K562 (cell line): ENCODE data around the gene MAN1A1. TPM values are rescaled to one million over a fixed set of nuclear protein-coding genes. Genes with fewer than 3 reads are reported as not detected.

Experiments
- BRD4 ChIP-seq: fragments of 200-600 bp; sonication (generic); IDR thresholded peaks from 2 replicates; pipeline ENCODE4 v1.6.1; 2017; ENCODE audit warnings: inconsistent platforms
- CBX5 ChIP-seq: IDR thresholded peaks from 2 replicates; pipeline ENCODE4 v1.6.1; 2014; ENCODE audit warnings: low read depth, borderline replicate concordance
- CHCHD3 ChIP-seq: fragments of 250-450 bp; sonication (Bioruptor Pico); IDR thresholded peaks from 2 replicates; pipeline ENCODE4 v2.1.2; 2022; ENCODE audit warnings: mild to moderate bottlenecking
- EGR1 ChIP-seq: fragments of 450-650 bp; conservative IDR thresholded peaks from 2 replicates; pipeline ENCODE4 v1.6.1; 2017; ENCODE audit warnings: mild to moderate bottlenecking
- FOXP1 ChIP-seq: sonication (generic); formaldehyde crosslinking; IDR thresholded peaks from 2 replicates; pipeline ENCODE4 v1.8.0; 2022; ENCODE audit warnings: mild to moderate bottlenecking, missing genetic modification reagents
- HMBOX1 ChIP-seq: sonication (generic); IDR thresholded peaks from 2 replicates; pipeline ENCODE4 v1.6.1; 2016
- HMGXB4 ChIP-seq: sonication (generic); formaldehyde crosslinking; IDR thresholded peaks from 2 replicates; pipeline ENCODE4 v1.8.1; 2023; ENCODE audit warnings: mild to moderate bottlenecking, missing genetic modification reagents
- IRF2 ChIP-seq: sonication (generic); formaldehyde crosslinking; IDR thresholded peaks from 2 replicates; pipeline ENCODE4 v1.8.1; 2022; ENCODE audit warnings: mild to moderate bottlenecking, missing genetic modification reagents
- KDM2B ChIP-seq: fragments of 250-450 bp; sonication (Bioruptor Pico); IDR thresholded peaks from 2 replicates; pipeline ENCODE4 v1.8.0; 2021; ENCODE audit warnings: mild to moderate bottlenecking, moderate library complexity
- KLF13 ChIP-seq: fragments of 450-650 bp; IDR thresholded peaks from 2 replicates; pipeline ENCODE4 v1.6.1; 2016; ENCODE audit warnings: missing genetic modification characterization, low read depth, mild to moderate bottlenecking, missing compliant biosample characterization, moderate library complexity, borderline replicate concordance
- KLF16 ChIP-seq: IDR thresholded peaks from 2 replicates; pipeline ENCODE4 v1.6.1; 2016; ENCODE audit warnings: antibody characterized with exemption
- MIER1 ChIP-seq: fragments of 450-650 bp; IDR thresholded peaks from 2 replicates; pipeline ENCODE4 v1.6.1; 2016; ENCODE audit warnings: antibody characterized with exemption, mild to moderate bottlenecking, low read depth
- NR0B1 ChIP-seq: fragments of 450-650 bp; IDR thresholded peaks from one replicate; pipeline ENCODE4 v1.6.1; 2018; ENCODE audit warnings: mild to moderate bottlenecking, moderate library complexity; ENCODE audit not compliant: partially characterized antibody
- PHTF2 ChIP-seq: fragments of 250-450 bp; sonication (Bioruptor Pico); IDR thresholded peaks from 2 replicates; pipeline ENCODE4 v1.5.0; 2021; ENCODE audit warnings: mild to moderate bottlenecking
- RBM34 ChIP-seq: fragments of 200-400 bp; formaldehyde crosslinking; IDR thresholded peaks from 2 replicates; pipeline ENCODE4 v1.6.1; 2018; ENCODE audit warnings: low read length, borderline replicate concordance; ENCODE audit not compliant: insufficient read depth
- SMAD2 ChIP-seq: fragments of 150-350 bp; IDR thresholded peaks from 2 replicates; pipeline ENCODE4 v1.6.1; 2014; ENCODE audit warnings: low read depth, mild to moderate bottlenecking, low read length
- SRSF1 ChIP-seq: fragments of 200-400 bp; formaldehyde crosslinking; IDR thresholded peaks from 2 replicates; pipeline ENCODE4 v1.6.1; 2017; ENCODE audit warnings: mild to moderate bottlenecking, low read depth, low read length, moderate library complexity
- TAF9B ChIP-seq: fragments of 450-650 bp; IDR thresholded peaks from 2 replicates; pipeline ENCODE4 v1.6.1; 2018; ENCODE audit warnings: mild to moderate bottlenecking; ENCODE audit not compliant: partially characterized antibody
- ZBTB49 ChIP-seq: sonication (generic); formaldehyde crosslinking; IDR thresholded peaks from 2 replicates; pipeline ENCODE4 v1.8.0; 2022; ENCODE audit warnings: missing genetic modification reagents, mild to moderate bottlenecking, borderline replicate concordance
- ZNF143 ChIP-seq: sonication (generic); formaldehyde crosslinking; IDR thresholded peaks from 2 replicates; pipeline ENCODE4 v1.9.0; 2022; ENCODE audit warnings: mild to moderate bottlenecking, missing genetic modification reagents
- ZNF347 ChIP-seq: fragments of 450-650 bp; formaldehyde crosslinking; IDR thresholded peaks from 2 replicates; pipeline ENCODE4 v1.4.0; 2020; ENCODE audit warnings: low read depth, mild to moderate bottlenecking, moderate library complexity
- ZNF408 ChIP-seq: fragments of 250-450 bp; sonication (Bioruptor Pico); IDR thresholded peaks from 2 replicates; pipeline ENCODE4 v1.4.0; 2020; ENCODE audit warnings: low read depth, mild to moderate bottlenecking, moderate library complexity
- ZNF586 ChIP-seq: fragments of 450-650 bp; formaldehyde crosslinking; conservative IDR thresholded peaks from 2 replicates; pipeline ENCODE4 v1.4.0; 2020; ENCODE audit warnings: mild to moderate bottlenecking, moderate library complexity
- polyA plus RNA-seq, 8 experiments: library from polyadenylated mRNA; depleted of rRNA in 4 of 8; stranded (reverse) in 5 of 8; unstranded in 3 of 8; fragments of >200 nt; fragmentation: Nextera tagmentation in 2 of 8; fragmentation: Illumina TruSeq in 1 of 8; extraction: Ambion mirVana in 2 of 8; extraction: Trizol in 1 of 8; gene quantifications; 2 replicates each; pipeline versions ENCODE4 v1.2.1 to v1.2.3, GENCODE V29; 2011 to 2014; ENCODE audit warnings: inconsistent platforms in 1 of 8, missing spikeins in 1 of 8
- total RNA-seq, 7 experiments: library from RNA; depleted of rRNA in 6 of 7; stranded (reverse); fragments of >200 nt in 6 of 7; fragmentation: Illumina TruSeq in 2 of 7; extraction: Trizol in 2 of 7; gene quantifications; 2 replicates each; pipeline versions ENCODE4 v1.2.1 to v1.2.3, GENCODE V29; 2011 to 2021; ENCODE audit warnings: low replicate concordance in 1 of 7

Gene MAN1A1
- total and polyA plus RNA-seq, 9 of the 15 experiments (the other 6 are each of a cell fraction or from before 2014, with no cell fraction given), result 24.5 to 78.4 (median 59.7) TPM

GRCh38 chr6:119147101-119148053 lies 202.2 kb downstream of the MAN1A1 start (continued):
- TF ChIP-seq KLF13 (no peak), IRF2 (no peak), PHTF2 (CRISPR knock-in tag) (no peak), HMBOX1 (peak; percentile 78), TAF9B (peak; percentile 83), ZNF408 (CRISPR knock-in tag) (no peak), HMGXB4 (CRISPR knock-in tag) (no peak), CBX5 (peak; percentile 57; the same call in 1 of the 2 replicates), ZNF143 (no peak), ZBTB49 (CRISPR knock-in tag) (no peak), EGR1 (peak; percentile 83), FOXP1 (CRISPR knock-in tag) (no peak), MIER1 (no peak), CHCHD3 (CRISPR knock-in tag) (no peak), KDM2B (no peak), ZNF347 (no peak), SMAD2 (no peak), KLF16 (no peak; the same call in 1 of the 2 replicates), BRD4 (no peak), RBM34 (no peak), SRSF1 (no peak), NR0B1 (no peak), ZNF586 (no peak)
